Gastroesophageal sphincter (tissue), 3 donors: ENCODE results near the gene TMEM108.

ENCODE experiments used
- CTCF ChIP-seq, 4 experiments: fragments of 200-600 bp in 2 of 4; fragments of 450-650 bp in 2 of 4; sonication (generic) in 1 of 4; IDR thresholded peaks; one replicate each; pipeline ENCODE4 v1.5.1; 2017 to 2019; ENCODE audit warnings: antibody characterized with exemption in 4 of 4, mild to moderate bottlenecking in 2 of 4, moderate library complexity in 2 of 4
- POLR2A ChIP-seq, 2 donors: fragments of 450-650 bp; IDR thresholded peaks; one replicate each; pipeline ENCODE4 v1.6.1; 2017; ENCODE audit warnings: antibody characterized with exemption in 2 of 2, mild to moderate bottlenecking in 2 of 2, moderate library complexity in 1 of 2
- POLR2AphosphoS5 ChIP-seq: sonication (generic); formaldehyde crosslinking; IDR thresholded peaks from one replicate; pipeline ENCODE4 v1.6.1; 2017; ENCODE audit warnings: antibody characterized with exemption

DNA sequence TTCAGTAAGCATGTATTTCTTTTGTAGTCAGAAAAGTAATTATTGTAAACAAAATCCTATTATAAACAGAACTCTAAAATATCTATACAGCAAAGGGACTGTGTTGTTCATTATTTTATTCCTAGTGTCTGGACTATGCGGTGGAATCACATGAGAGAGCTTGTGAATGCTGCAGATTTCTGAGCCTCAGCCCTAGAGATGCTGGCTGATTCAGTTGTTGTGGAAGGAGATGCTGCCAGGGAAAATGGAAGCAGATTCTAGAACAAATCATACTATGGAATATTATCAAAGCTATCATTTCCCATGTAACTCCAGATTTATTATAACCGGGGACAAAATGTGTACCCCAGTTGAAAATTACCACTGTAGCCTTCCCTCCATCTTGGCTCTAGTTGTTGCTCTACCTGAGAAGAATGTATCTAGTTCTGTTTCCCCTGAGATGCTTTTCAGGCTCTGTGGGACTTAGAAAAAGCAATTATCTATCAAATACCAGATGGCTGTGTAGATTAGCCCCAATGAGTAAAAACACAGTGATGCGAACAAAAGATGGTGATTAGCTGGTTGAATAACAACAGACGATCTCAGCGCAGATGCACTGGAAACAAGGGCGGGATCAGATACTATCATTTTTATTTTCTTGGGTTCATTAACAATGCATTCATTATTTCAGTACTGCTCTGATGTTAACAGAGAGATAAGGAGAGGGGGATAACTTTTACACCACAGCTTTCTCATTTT, 131.3 kb downstream of the TMEM108 start:
- TF ChIP-seq CTCF (IDR thresholded peaks at IDR 0.05) (no peak), POLR2A (IDR thresholded peaks at IDR 0.05) (no peak), POLR2AphosphoS5 (no peak)
